Measurements from ENCODE around the gene TCERG1L.

Gene TCERG1L

DNA sequence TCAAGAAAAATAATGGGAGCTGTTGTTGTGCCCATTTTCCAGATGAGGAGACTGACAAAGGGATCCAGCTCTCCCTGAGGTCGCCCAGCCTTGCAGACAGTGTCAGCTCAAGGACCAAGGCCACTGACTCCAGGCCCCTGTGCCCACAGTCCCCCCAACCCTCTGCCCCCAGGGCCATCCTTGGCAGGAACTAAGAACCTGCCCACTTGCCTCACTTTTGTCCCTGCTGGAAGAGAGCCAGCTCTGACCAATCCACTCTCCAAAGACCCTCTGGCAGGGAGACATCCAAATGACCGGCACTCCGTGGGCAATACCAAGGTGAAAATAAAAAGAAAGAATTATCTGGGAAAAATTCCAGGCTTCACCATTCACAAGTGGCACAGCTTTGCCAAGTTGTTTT lies 101.3 kb downstream of the TCERG1L start:
- in situ Hi-C loops (cut with MboI; ENCODE audit: low sequenced_read_pairs), result no loop called here

DNA sequence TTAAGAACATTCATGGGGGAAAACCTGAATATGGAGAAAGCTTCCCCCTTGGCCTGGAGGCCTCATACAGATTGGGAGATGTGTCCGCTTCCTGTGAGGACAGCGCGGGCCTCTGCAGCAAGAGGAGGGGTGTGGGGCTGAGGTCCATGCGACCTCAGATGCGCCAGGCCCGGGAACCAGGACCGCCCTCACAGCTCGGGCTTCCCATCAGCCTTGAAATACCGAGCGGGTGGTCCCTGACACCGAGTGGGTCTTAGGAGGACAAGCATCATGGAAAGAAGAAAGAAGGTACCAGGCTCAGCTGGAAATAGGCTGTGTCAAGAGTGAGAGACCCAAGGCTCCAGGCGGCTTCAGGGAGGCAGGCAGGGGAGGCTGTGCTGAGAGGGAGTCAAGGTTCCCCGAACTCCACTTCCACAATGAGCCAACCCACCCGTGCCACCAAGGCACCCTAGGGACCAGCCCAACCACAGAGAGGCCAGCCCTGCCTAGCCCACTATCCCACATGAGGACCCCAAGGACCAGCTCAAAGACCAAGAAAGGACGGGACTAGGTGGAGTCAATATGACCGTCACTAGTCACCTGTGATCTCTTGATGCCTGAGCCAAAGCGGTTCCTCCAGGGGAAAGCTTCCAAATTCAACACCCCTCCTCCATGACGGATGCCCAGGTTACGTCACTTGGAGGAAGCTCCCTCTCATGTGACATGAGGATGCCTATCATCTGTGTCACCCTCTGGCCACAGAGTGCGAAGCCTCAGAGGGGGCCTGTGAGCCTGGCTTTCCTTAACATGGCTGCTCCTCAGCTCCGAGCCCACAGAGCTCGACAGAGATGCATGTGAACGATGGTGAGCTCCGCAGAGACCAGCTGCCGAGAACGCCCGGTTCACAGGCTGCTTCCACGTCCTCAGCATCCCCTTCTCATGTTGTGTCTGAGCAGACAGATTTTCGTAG lies 103.7 kb downstream of the TCERG1L start:
- in situ Hi-C loops (cut with MboI; ENCODE audit: low sequenced_read_pairs), result no loop called here

DNA sequence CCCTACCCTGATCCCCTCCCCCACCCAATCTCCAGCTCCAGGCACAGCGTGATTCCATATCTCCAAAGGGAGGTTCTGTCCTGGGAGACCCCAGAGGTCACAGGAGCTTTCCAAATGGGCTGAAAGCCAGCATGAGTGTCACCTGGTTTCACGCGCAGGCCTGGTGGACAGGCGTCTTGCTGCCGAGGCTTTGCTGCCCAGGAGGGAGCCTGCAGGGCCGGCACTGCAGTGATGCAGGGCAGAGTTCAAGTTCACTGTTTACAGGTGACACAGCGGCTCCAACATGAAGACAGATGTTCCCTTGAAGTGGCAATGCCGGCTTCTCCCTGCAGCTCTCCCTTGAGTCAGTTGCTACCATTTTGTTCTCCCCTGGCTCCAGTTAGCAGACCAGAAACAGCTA lies 104.3 kb downstream of the TCERG1L start:
- in situ Hi-C loops (cut with MboI; ENCODE audit: low sequenced_read_pairs), result no loop called here

- in situ Hi-C loops (cut with MboI; ENCODE audit: low sequenced_read_pairs), result no loop called here
These were observed 105.2 kb downstream of the TCERG1L start for GRCh38 chr10:131206111-131206995.

- in situ Hi-C loops (cut with MboI; ENCODE audit: low sequenced_read_pairs), result no loop called here
These were observed 106.0 kb downstream of the TCERG1L start for GRCh38 chr10:131205556-131205955.

DNA sequence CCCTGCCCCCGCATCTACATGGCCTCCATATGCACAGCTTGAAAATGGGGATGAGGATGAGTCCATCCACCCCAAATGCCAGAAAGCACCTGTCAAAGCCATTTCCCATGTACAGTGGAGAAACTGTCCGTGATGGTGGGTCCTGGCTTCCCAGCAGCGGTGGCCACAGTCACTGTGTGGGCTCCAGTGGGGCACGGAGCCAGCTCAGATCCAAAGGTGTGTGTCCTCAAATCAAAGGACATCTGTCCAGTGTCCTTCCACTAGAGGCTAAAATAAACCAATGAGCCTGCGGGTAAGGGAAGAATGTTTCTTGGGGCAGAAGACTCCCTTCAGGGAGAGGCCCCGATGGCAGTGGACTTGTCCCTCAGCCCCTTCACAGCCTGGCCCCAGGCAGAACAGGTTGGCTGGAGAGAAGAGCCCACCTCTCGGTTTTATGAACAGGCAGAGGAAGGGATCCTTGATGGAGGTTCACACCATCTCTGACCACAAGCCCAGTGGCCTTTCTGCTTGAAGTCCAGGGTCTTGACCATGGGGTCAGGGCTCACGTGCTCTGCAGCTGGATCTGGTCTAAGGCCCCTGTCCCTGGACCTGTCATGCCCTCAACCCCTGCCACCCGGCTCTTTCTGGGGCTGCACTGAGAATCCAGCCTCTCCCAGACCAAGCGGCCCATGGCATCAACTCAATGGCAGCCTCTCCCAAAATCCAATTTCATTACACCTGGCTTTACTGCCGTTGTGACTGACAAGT lies 106.9 kb downstream of the TCERG1L start:
- in situ Hi-C loops (cut with MboI; ENCODE audit: low sequenced_read_pairs), result no loop called here

GRCh38 chr10:131203456-131204357 lies 107.8 kb downstream of the TCERG1L start:
- in situ Hi-C loops (cut with MboI; ENCODE audit: low sequenced_read_pairs), result no loop called here

- in situ Hi-C loops (cut with MboI; ENCODE audit: low sequenced_read_pairs), result no loop called here
These were observed 108.5 kb downstream of the TCERG1L start for GRCh38 chr10:131202990-131203389.

GRCh38 chr10:131201741-131202515 lies 109.6 kb downstream of the TCERG1L start:
- in situ Hi-C loops (cut with MboI; ENCODE audit: low sequenced_read_pairs), result no loop called here

DNA sequence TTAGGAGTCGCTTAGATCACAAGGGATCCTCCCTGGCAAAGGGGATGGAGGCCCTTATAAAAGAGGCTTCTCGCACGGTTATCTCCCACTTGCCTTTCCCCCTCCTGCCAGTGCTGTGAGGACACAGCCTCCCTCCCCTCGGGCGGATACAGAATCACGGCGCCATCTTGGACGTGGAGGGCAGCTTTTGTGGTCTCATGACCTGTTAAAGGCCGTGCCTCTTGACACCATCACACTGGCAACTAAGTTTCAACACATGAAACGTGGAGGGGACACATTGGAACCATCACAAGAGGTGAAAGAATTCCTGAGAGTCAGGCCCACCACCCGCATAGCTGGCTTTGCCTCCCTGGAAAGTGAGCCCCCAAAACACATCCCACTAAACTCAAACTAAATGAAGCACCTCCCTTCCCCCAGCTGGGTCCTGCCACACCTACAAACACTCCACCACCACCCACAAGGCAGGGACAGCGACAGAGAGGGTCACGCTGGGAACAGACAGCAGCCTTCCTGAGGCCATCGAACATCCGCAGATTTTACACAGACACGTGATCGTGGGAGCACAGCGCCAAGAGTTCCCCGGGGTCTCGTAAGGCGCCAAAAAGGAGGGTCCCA lies 110.6 kb downstream of the TCERG1L start:
- in situ Hi-C loops (cut with MboI; ENCODE audit: low sequenced_read_pairs), result no loop called here

DNA sequence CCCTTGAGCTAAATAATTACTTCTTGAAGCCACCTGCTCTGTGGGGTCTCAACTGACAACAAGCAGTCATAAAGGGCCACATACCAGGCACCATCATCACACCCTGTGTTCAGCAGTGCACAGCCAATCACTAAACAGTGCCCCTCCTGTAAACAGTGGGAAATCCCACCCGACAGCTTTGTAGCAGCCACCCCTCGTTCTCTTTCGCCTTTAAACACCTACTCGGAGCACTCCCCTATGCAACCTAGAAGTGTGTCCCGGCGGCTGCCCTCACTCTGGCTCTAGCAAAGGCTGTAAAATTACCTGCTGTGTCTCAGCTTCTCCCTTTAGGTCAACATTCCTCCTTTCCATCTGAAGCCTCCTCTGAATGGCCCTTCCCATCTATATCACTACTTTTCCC lies 111.9 kb downstream of the TCERG1L start:
- in situ Hi-C loops (cut with MboI; ENCODE audit: low sequenced_read_pairs), result no loop called here

- in situ Hi-C loops (cut with MboI; ENCODE audit: low sequenced_read_pairs), result no loop called here
These were observed 112.7 kb downstream of the TCERG1L start for GRCh38 chr10:131198843-131199242.

- in situ Hi-C loops (cut with MboI; ENCODE audit: low sequenced_read_pairs), result no loop called here
These were observed 113.1 kb downstream of the TCERG1L start for GRCh38 chr10:131198401-131198800.

DNA sequence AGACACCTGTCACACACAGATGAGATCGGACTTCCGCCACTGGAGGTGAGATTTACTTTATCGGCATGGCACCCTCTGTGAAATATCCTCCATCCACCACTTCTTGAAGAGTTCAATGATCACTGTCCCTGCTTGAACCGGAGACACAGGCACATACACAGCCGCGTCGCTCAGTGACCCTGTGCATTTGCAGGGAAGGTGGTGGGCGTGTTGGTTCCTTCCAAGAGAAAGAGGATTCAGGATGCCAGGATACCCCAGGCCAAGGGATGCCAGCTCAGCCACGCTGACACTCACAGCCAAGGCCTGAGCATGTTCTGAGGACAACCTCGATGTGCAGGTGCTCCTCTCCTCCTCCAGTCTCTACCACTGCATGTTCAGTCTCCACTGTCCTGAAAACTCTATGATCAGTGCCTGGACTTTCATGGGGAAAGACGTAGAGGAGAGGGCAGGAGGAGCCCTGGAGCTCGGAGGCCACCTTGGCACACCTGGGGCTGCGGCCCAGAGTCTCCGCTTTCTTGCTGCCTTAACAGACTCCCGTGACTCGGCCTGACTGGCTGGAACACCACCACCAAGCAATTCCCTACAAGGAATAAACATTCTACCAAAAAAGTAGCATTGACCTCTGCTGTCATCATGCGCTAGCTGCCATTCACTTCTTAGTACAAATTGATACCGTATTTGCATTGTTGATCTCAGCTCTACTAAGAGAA lies 115.2 kb downstream of the TCERG1L start:
- in situ Hi-C loops (cut with MboI; ENCODE audit: low sequenced_read_pairs), result no loop called here

DNA sequence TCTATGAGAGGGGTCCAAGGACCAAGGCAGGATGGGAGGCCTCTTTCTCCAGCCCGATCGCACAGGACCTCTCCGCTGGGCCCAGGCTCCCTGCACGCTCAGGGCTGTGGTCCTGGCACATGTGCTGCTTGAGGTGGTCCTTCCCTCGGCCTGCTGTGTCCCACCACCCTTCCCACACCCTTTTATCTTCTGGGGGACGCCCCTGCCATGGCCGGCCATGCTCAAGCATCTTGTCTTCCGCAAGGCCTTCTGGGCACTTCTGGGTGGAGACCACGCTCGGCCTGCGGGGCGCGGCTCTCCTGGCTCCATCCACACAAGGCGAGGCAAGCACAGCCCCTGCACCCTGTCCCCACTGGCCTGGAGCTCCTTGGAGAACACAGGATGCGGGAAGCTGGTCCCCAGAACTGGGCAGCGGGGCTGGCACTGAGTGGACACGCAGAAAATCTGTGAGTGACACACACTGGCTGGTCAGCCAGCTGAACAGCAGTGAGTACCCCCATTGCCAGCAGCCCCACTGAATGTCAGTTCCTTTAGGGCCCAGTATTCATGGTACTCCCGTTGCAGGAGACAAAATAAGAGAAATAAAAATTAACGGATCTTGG lies 115.9 kb downstream of the TCERG1L start:
- in situ Hi-C loops (cut with MboI; ENCODE audit: low sequenced_read_pairs), result no loop called here

GRCh38 chr10:131195116-131195515 lies 116.4 kb downstream of the TCERG1L start:
- in situ Hi-C loops (cut with MboI; ENCODE audit: low sequenced_read_pairs), result no loop called here

- in situ Hi-C loops (cut with MboI; ENCODE audit: low sequenced_read_pairs), result no loop called here
These were observed 117.6 kb downstream of the TCERG1L start for GRCh38 chr10:131193923-131194322.

DNA sequence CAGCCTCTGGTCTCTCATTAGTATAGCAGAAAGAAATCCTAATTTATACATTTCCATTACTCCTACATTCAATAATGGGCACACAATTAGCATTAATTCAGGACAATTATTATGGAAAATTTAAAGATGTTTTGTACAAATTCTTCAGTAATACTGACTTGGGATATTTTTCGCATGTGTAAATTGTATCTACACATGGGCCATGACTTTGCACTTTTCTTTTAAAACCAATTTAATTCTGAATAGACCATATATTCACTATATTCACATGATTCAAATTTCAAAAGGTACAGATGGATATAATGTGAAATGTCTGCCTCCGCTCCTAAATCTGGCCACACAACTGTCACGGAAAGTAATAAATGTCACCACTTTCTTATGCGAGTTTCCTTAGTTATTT lies 123.0 kb downstream of the TCERG1L start:
- in situ Hi-C loops (cut with MboI; ENCODE audit: low sequenced_read_pairs), result no loop called here

All from hTERT RPE-1 (cell line).